Measurements from ENCODE around the gene PTPRK.

DNA sequence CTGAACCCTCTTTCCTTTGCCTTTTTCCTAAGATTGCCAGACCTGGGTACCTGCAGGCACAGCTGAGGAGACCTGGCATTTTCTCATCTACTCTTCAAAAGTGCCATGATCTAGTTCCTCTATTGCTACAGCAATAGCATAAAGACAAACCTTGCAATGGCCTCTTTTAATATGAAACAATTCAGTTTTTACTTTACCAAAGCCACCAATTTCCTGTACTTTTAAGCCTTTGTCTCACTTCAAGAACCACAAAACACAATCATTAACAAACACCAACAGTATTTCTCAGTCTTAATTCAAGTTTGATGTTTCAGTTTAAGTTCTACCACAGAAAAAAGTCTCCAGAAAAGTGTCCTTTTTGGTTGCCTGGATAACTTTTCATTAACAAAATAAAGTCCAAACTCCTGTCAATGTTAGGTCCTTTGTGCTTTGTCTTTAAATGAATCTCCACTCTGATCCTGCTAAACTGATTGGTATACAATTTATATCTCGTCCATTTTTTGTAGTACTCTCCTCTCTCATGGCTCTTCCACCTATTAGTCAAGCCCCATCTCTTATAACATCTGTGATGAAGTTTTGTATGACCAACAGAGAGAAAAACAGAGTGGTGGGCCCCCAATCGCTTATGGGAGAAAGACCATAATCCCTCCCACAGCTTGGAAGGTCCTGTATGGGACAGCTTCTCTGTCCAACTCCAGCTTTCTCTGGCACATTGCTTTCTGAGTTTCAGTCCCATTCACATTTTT, 569.1 kb downstream of the PTPRK start:
- TF ChIP-seq CTCF (conservative IDR thresholded peaks at IDR 0.05): no peak
- TF ChIP-seq ZFX (IDR thresholded peaks at IDR 0.05): no peak
